HG02623 (cell line): ENCODE data around the gene NUBP2.

Experiments
- ATAC-seq: cut with Tn5 transposase; IDR thresholded peaks from one replicate; pipeline ENCODE4 v1.9.1; 2021; ENCODE audit warnings: moderate library complexity; ENCODE audit not compliant: unreplicated experiment

Gene NUBP2

DNA sequence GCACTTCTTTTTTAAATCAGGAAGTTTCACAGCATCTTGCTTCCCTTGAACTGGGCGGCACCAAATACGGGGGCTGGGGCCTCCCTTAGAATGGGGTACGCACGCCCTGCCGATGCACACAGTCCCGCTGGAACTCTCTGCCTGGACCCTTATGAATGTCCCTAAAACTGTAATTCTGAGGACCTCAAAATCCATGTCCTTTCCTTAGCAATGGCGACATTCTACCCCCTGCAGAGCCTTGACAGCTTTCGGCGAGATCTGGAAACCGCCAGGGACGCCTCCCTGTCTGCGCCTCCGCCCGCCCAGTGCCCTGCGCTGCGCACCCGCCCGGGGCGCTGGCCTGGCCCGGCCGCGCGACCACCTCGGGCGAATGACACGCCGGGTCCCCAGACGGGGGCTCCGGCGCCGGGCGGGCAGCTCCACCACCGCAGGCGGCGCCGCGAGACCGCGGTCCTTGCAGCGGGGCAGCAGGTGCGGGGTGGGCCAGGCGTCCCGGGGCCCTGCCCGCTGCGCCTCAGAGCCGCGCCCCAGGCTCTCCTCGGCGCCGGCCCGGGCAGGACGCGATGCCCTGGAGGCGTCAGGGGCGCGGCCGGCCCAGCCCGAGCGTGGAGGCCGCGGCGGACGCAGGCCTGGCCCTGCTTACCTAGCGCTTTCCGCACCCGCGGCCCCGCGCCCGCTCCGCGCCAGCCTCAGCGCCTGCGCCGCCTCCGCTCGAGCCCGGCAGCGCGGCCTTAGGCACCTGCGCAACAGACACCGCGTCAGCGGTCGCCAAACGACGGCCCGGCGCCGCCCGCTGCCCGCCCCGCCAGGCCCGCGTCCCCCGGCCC lies 43.3 kb downstream of the NUBP2 start:
- ATAC-seq: peak; percentile 35

DNA sequence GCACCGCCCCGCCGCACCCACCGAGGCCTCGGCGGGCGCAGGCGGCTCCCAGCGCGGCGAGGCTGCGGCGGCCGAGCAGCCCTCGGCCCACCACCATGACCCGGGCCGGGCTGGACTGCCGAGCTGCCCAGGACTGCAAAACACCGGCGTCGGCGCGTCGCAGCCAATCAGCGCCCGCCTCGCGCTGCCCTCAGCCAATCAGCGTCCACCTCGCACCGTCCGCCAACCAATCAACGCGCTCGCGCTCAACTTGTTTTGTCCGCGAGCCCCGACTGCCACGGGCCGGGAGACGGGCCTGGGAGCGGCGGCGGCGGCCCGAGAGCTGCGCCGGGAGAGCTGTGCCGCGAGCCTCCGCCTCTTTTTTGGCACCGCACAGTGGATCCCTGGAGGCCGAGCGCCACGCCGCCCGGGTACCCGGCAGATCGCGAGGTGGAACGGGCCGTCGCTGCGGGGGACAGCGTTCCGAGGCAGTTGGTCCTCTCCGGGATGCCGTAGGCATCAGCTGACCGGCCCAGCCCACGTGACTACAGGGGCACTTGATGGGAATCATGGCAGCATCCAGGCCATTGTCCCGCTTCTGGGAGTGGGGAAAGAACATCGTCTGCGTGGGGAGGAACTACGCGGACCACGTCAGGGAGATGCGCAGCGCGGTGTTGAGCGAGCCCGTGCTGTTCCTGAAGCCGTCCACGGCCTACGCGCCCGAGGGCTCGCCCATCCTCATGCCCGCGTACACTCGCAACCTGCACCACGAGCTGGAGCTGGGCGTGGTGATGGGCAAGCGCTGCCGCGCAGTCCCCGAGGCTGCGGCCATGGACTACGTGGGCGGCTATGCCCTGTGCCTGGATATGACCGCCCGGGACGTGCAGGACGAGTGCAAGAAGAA lies 44.2 kb downstream of the NUBP2 start, which contains the start of the genes FAHD1 and HAGH:
FAHD1 (plus strand) TSS at position 516 of the 883 bp plus-strand sequence; CDS start at position 549, 33 bp downstream.
HAGH (minus strand) TSS at position 135 of the 883 bp plus-strand sequence; CDS start at position 97, 38 bp downstream.
- peak; percentile 72 for ATAC-seq

DNA sequence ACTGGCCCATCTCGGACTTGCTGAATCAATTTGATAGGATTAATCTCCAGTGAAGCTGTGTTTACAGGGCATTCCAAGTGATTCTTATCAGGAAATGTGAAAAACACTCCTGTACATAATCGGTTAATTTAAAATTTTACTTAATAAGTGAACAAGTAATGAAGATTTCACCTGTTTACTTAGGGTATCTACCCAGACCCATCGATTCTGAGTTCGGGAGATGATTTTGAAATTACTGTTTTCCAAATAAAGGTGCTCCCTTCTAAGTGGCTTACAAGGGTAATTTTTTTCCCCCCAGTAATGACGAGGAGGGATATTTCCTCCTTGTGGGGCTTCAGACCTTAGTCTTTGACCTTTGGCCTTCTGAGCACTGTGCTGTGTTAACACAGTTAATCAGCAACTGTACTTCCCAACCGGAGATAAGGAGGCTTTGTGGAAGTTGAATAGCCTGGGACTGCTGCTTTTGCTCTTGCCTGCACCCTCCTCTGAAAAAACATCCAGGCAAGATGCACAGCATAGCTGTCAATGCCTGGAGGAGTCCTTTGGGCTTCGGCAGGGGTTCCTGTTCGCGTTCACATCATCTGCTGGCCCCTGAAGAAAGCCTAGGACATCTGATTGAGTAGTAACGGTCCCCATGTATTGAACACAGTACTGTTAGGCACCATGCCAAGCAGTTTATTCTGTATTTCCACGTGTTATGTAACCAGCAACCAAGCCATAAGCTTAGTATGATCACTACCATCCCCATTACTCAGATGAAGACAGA lies 46.1 kb downstream of the NUBP2 start:
- no peak for ATAC-seq

DNA sequence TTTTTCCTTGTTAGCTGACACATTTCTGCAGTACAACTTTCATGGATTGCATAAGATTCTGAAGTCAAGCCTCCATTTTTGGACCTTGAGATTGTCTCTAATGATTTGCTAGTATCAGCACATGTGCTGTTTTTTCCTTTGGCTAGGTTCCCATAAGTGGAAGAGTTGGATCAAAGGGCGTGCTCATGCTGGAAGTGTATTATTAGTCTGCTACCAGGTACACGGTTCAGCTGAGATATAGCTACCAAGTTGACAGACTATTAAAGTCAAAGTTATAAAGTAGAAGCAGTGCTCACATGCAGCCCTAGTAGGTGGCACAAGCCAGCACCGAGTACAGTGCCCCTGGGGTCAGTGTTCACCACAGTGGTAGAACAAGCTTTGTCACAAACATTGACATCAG lies 47.5 kb downstream of the NUBP2 start:
- no peak for ATAC-seq

DNA sequence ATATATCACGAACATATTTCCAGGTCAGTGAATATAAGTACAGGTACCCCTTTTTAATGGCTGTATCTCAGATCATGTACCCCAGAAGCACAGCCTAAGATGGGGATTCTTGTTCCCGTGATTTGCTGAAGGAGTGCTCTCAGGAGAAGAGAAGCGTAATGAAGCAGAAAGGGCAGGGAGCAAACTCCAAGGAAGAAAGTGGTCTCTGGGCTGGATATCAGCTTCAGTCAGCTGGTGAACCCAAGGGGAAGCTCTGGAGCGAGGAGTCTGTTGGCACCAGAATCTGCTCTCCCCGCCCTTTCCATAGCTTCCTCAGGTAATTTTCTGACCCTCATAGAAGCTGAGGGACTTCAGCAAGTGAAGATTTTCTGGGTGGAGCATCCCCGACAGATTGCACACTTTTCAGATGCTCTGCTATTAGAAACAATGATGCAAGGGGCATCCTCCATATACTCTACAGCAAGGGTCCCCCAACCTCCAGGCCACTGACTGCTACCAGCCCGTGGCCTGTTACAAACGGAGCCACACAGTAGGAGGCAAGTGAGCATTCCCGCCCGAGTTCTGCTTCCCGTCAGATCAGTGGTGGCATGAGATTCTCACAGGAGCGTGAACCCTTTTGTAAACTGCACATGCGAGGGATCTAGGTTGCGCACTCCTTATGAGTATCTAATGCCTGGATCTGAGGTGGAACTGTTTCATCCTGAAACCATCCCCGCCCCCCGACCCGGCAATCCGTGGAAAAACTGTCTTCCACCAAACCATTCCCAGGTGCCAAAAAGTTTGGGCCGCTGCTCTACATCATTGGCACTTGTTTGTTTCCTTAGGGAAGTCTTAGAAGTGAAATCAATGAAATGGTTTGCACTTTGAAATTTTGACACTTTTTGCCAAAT lies 48.7 kb downstream of the NUBP2 start:
- ATAC-seq: no peak

DNA sequence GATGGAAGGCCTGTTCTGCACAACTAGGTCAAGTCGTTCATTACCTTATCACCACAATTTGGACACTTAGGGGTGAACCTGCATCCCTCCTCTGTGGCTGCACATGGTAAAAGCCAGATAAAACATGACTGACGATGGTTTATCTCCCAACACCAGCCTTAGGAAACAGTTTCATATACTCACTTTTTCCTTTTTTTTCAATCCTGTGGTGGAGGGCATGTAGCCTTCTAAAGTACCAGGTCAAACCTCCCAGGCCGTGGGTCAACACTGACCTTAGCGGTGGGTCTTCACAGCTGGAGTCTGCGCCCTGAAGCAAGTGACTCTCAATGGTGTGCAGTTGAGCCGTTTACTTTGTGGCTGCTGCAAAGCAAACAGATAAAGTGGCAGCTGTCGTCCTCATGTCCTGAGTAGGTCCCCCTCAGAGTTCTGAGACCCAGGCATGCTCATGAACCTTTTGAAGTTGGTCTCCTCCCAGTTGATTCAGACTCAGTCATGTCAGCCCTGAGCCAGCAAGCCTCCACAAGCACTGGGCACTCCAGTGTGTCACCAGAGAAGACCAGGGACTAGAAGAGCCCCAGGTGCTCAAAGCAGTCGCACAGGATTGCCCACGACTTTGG lies 50.2 kb downstream of the NUBP2 start:
- ATAC-seq: no peak

DNA sequence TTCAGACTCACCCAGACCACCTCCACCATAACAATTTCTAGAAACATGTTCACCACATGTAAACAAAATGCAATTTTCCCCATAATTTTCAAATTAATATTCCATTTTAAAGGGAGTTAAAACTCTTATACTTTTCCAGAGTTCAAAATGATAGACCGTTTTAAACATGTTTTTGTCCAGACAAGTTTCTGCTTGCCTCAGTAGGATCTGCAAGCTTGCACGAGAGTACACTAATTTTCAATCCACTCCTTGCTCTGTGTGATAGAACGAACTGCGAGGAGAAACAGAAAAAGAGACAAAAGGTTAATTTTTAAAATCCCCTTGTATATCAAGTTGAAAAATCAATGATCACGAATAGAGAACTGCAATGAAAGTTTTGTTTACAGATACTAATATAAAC lies 51.3 kb downstream of the NUBP2 start:
- ATAC-seq: no peak
